H9 (cell line): ENCODE measurements around the gene MCCC1. TPM values are rescaled to one million over a fixed set of nuclear protein-coding genes. Genes with fewer than 3 reads are reported as not detected.

Source experiments
- DNase-seq: peaks from one replicate; pipeline ENCODE4 v3.0.0-alpha.2; 2017
- H2AFZ ChIP-seq: one replicate; pipeline ENCODE4 v1.6.1; 2013; ENCODE audit warnings: mild to moderate bottlenecking, low read length, control low read depth, moderate library complexity
- H2AK5ac ChIP-seq: 2 replicates; pipeline ENCODE4 v1.6.1; 2013; ENCODE audit warnings: low read length, control low read depth, mixed read lengths; ENCODE audit not compliant: insufficient read length
- H2BK120ac ChIP-seq: one replicate; pipeline ENCODE4 v1.6.1; 2013; ENCODE audit warnings: low read depth, mild to moderate bottlenecking, low read length, control low read depth, inconsistent platforms; ENCODE audit not compliant: poor library complexity, severe bottlenecking
- H2BK12ac ChIP-seq: 2 replicates; pipeline ENCODE4 v1.6.1; 2013; ENCODE audit warnings: low read length, control low read depth, mixed read lengths, low read depth; ENCODE audit not compliant: insufficient read length
- H2BK15ac ChIP-seq: 2 replicates; pipeline ENCODE4 v1.6.1; 2013; ENCODE audit warnings: low read depth, low read length, control low read depth
- H2BK20ac ChIP-seq: one replicate; pipeline ENCODE4 v1.6.1; 2013; ENCODE audit warnings: low read depth, mild to moderate bottlenecking, low read length, control low read depth, inconsistent platforms; ENCODE audit not compliant: poor library complexity, severe bottlenecking
- H2BK5ac ChIP-seq: 2 replicates; pipeline ENCODE4 v1.6.1; 2013; ENCODE audit warnings: low read length, control low read depth, mixed read lengths; ENCODE audit not compliant: insufficient read length
- H3K14ac ChIP-seq: 2 replicates; pipeline ENCODE4 v1.6.1; 2013; ENCODE audit warnings: low read length, control low read depth; ENCODE audit not compliant: insufficient read depth
- H3K18ac ChIP-seq: 2 replicates; pipeline ENCODE4 v1.6.1; 2013; ENCODE audit warnings: low read depth, mild to moderate bottlenecking, mixed read lengths, low read length, control low read depth; ENCODE audit not compliant: insufficient read length
- H3K23ac ChIP-seq: 2 replicates; pipeline ENCODE4 v1.6.1; 2013; ENCODE audit warnings: low read length, control low read depth, mixed read lengths, low read depth; ENCODE audit not compliant: insufficient read length
- H3K23me2 ChIP-seq: 2 replicates; pipeline ENCODE4 v1.6.1; 2013; ENCODE audit warnings: low read depth, mild to moderate bottlenecking, mixed read lengths, low read length, control low read depth; ENCODE audit not compliant: insufficient read length, poor library complexity, severe bottlenecking
- H3K27ac ChIP-seq: 2 replicates; pipeline ENCODE4 v1.5.1; 2013; ENCODE audit warnings: low read length, control low read depth, mixed read lengths, low read depth; ENCODE audit not compliant: insufficient read length
- H3K27me3 ChIP-seq: 2 replicates; pipeline ENCODE4 v1.6.1; 2013; ENCODE audit warnings: low read length, control low read depth, inconsistent platforms; ENCODE audit not compliant: insufficient read depth
- H3K4ac ChIP-seq: 2 replicates; pipeline ENCODE4 v1.6.1; 2013; ENCODE audit warnings: low read depth, mild to moderate bottlenecking, control low read depth, inconsistent platforms, low read length, moderate library complexity
- H3K4me1 ChIP-seq: 2 replicates; pipeline ENCODE4 v1.6.1; 2013; ENCODE audit warnings: low read length, control low read depth, inconsistent platforms; ENCODE audit not compliant: insufficient read depth
- H3K4me2 ChIP-seq: 2 replicates; pipeline ENCODE4 v1.6.1; 2013; ENCODE audit warnings: low read length, control low read depth, mixed read lengths; ENCODE audit not compliant: insufficient read length, insufficient read depth
- H3K56ac ChIP-seq: 2 replicates; pipeline ENCODE4 v1.6.1; 2013; ENCODE audit warnings: low read depth, mild to moderate bottlenecking, mixed read lengths, low read length, control low read depth; ENCODE audit not compliant: insufficient read length
- H3K79me1 ChIP-seq: 2 replicates; pipeline ENCODE4 v1.6.1; 2013; ENCODE audit warnings: low read depth, mild to moderate bottlenecking, moderate library complexity, low read length, control low read depth, inconsistent platforms; ENCODE audit not compliant: insufficient read depth, poor library complexity, severe bottlenecking
- H3K79me2 ChIP-seq: 2 replicates; pipeline ENCODE4 v1.6.1; 2013; ENCODE audit warnings: low read length, control low read depth, inconsistent platforms; ENCODE audit not compliant: insufficient read depth
- H3K9ac ChIP-seq: 2 replicates; pipeline ENCODE4 v1.6.1; 2013; ENCODE audit warnings: low read length, control low read depth, mixed read lengths; ENCODE audit not compliant: insufficient read length; ENCODE audit errors: extremely low read depth
- H3K9me3 ChIP-seq: one replicate; pipeline ENCODE4 v1.6.1; 2013; ENCODE audit warnings: low read depth, low read length, inconsistent platforms; ENCODE audit not compliant: control insufficient read depth
- H3T11ph ChIP-seq: one replicate; pipeline ENCODE4 v1.6.1; 2013; ENCODE audit warnings: mild to moderate bottlenecking, low read length, control low read depth, inconsistent platforms
- H4K20me1 ChIP-seq: one replicate; pipeline ENCODE4 v1.6.1; 2013; ENCODE audit not compliant: control insufficient read depth, insufficient read length, insufficient read depth
- H4K5ac ChIP-seq: 2 replicates; pipeline ENCODE4 v1.6.1; 2013; ENCODE audit warnings: low read depth, mild to moderate bottlenecking, mixed read lengths, low read length, control low read depth; ENCODE audit not compliant: insufficient read length
- H4K8ac ChIP-seq: replicated peaks from 2 replicates; pipeline ENCODE4 v1.6.1; 2013; ENCODE audit warnings: low read length, control low read depth, mixed read lengths, low read depth; ENCODE audit not compliant: insufficient read length
- H4K91ac ChIP-seq: 2 replicates; pipeline ENCODE4 v1.6.1; 2013; ENCODE audit warnings: low read depth, mild to moderate bottlenecking, moderate library complexity, mixed read lengths, low read length, control low read depth; ENCODE audit not compliant: insufficient read length
- H3K27ac Mint-ChIP-seq, 3 experiments: 2 replicates in 2 of 3; 3 replicates in 1 of 3; pipeline ENCODE4 v1.8.0; 2020 to 2021; ENCODE audit warnings: mixed read lengths in 3 of 3, mild to moderate bottlenecking in 1 of 3, moderate library complexity in 1 of 3
- H3K27me3 Mint-ChIP-seq: 2 replicates; pipeline ENCODE4 v1.8.0; 2021; ENCODE audit warnings: low read depth, mild to moderate bottlenecking, moderate library complexity, mixed read lengths
- H3K36me3 Mint-ChIP-seq, 3 experiments: 2 replicates in 2 of 3; 3 replicates in 1 of 3; pipeline ENCODE4 v1.8.0; 2020 to 2021; ENCODE audit warnings: low read depth in 3 of 3, mixed read lengths in 3 of 3; ENCODE audit not compliant: insufficient read depth in 1 of 3
- H3K4me1 Mint-ChIP-seq, 2 experiments: 2 replicates each; pipeline ENCODE4 v1.8.0; 2020; ENCODE audit warnings: mixed read lengths in 2 of 2
- H3K4me3 Mint-ChIP-seq, 2 experiments: 2 replicates in 1 of 2; 3 replicates in 1 of 2; pipeline ENCODE4 v1.8.0; 2020 to 2021; ENCODE audit warnings: mild to moderate bottlenecking in 2 of 2, mixed read lengths in 2 of 2, moderate library complexity in 1 of 2
- H3K9me3 Mint-ChIP-seq, 2 experiments: 2 replicates in 1 of 2; 3 replicates in 1 of 2; pipeline ENCODE4 v1.8.0; 2020; ENCODE audit warnings: mild to moderate bottlenecking in 2 of 2, mixed read lengths in 2 of 2, moderate library complexity in 1 of 2
- CTCF ChIP-seq: fragments of 200-600 bp; sonication (generic); conservative IDR thresholded peaks from 3 replicates; pipeline ENCODE4 v1.8.0; 2021; ENCODE audit warnings: antibody characterized with exemption, mild to moderate bottlenecking
- total RNA-seq: library from RNA; stranded (reverse); gene quantifications from 2 replicates; pipeline ENCODE4 v1.2.1, GENCODE V29; 2021

Gene MCCC1
- total RNA-seq, 1 experiment from 2014 or later, result 18.3 TPM

GRCh38 chr3:182983876-182984275 lies 115.4 kb downstream of the MCCC1 start:
- no peaks in the 10 kb centered on the region for H3K36me3 Mint-ChIP-seq

More at GRCh38 chr3:182983876-182984275, 115.4 kb downstream of the MCCC1 start:
- Histone ChIP-seq H2AK5ac (no peak overlapping the region), H3K27ac (no peak overlapping the region), H4K5ac (no peak overlapping the region), H3T11ph (no peak overlapping the region), H2BK120ac (no peak overlapping the region), H3K4me2 (no peak overlapping the region), H3K14ac (no peak overlapping the region), H4K20me1 (no peaks in the 10 kb centered on the region), H3K18ac (no peak overlapping the region), H3K27me3 (no peaks in the 10 kb centered on the region), H4K91ac (no peak overlapping the region), H3K4me1 (peaks cover 4% of the 10 kb centered on the region; the same call in 1 of the 2 replicates), H3K23me2 (no peaks in the 10 kb centered on the region), H3K23ac (no peak overlapping the region), H3K56ac (no peak overlapping the region), H2BK20ac (no peak overlapping the region), H4K8ac (no peak overlapping the region), H2BK12ac (no peak overlapping the region), H3K9me3 (no peaks in the 10 kb centered on the region), H2BK15ac (no peak overlapping the region), H2BK5ac (no peak overlapping the region), H3K9ac (no peak overlapping the region), H3K79me1 (no peaks in the 10 kb centered on the region), H3K79me2 (peaks cover 2% of the 10 kb centered on the region; the same call in 1 of the 2 replicates), H3K4ac (no peak overlapping the region), H2AFZ (no peak overlapping the region)
- H3K4me3 Mint-ChIP-seq, result no peak overlapping the region
- no peak for TF ChIP-seq CTCF
- peaks cover 5 to 12% of the 10 kb centered on the region in 2 experiments for H3K4me1 Mint-ChIP-seq
- no peak for DNase-seq
- H3K27me3 Mint-ChIP-seq, result no peaks in the 10 kb centered on the region
- H3K27ac Mint-ChIP-seq, result no peak overlapping the region
- no peaks in the 10 kb centered on the region for H3K9me3 Mint-ChIP-seq
